Measurements from ENCODE around the gene ENOX1.

The ENOX1 gene

GRCh38 chr13:43787997-43788396 lies 1.2 kb upstream of the ENOX1 start:
- no peak for TF ChIP-seq CTCF (IDR thresholded peaks at IDR 0.05; ENCODE audit: extremely low read depth, insufficient read depth, missing control alignments)
- DNase-seq (ENCODE audit: low spot score): peak; percentile 12
- in situ Hi-C loops (cut with MboI; ENCODE audit: low pct_unique_long_range_greater_than_20kb, low sequenced_read_pairs, unreplicated experiment): no loop called here

- in situ Hi-C loops (cut with MboI; ENCODE audit: low pct_unique_long_range_greater_than_20kb, low sequenced_read_pairs, unreplicated experiment): no loop called here
- DNase-seq (ENCODE audit: low spot score): no peak
- no peak for TF ChIP-seq CTCF (IDR thresholded peaks at IDR 0.05; ENCODE audit: extremely low read depth, insufficient read depth, missing control alignments)
Measured at GRCh38 chr13:43787518-43787891, 733 bp upstream of the ENOX1 start.

- DNase-seq (ENCODE audit: low spot score): no peak
- TF ChIP-seq CTCF (IDR thresholded peaks at IDR 0.05; ENCODE audit: extremely low read depth, insufficient read depth, missing control alignments): no peak
- in situ Hi-C loops (cut with MboI; ENCODE audit: low pct_unique_long_range_greater_than_20kb, low sequenced_read_pairs, unreplicated experiment): no loop called here
Measured at GRCh38 chr13:43786472-43786765, 353 bp downstream of the ENOX1 start.

GRCh38 chr13:43785650-43786471 lies 911 bp downstream of the ENOX1 start:
- TF ChIP-seq CTCF (IDR thresholded peaks at IDR 0.05; ENCODE audit: extremely low read depth, insufficient read depth, missing control alignments): no peak
- in situ Hi-C loops (cut with MboI; ENCODE audit: low pct_unique_long_range_greater_than_20kb, low sequenced_read_pairs, unreplicated experiment): no loop called here
- DNase-seq (ENCODE audit: low spot score): peak; percentile 53

GRCh38 chr13:43785261-43785649 lies 1.5 kb downstream of the ENOX1 start:
- no peak for TF ChIP-seq CTCF (IDR thresholded peaks at IDR 0.05; ENCODE audit: extremely low read depth, insufficient read depth, missing control alignments)
- no peak for DNase-seq (ENCODE audit: low spot score)
- in situ Hi-C loops (cut with MboI; ENCODE audit: low pct_unique_long_range_greater_than_20kb, low sequenced_read_pairs, unreplicated experiment): no loop called here

- in situ Hi-C loops (cut with MboI; ENCODE audit: low pct_unique_long_range_greater_than_20kb, low sequenced_read_pairs, unreplicated experiment): no loop called here
- no peak for TF ChIP-seq CTCF (IDR thresholded peaks at IDR 0.05; ENCODE audit: extremely low read depth, insufficient read depth, missing control alignments)
- DNase-seq (ENCODE audit: low spot score): no peak
Measured at GRCh38 chr13:43784496-43784895, 2.3 kb downstream of the ENOX1 start.
